ENCODE results near the gene IFNW1. TPM values are rescaled to one million over a fixed set of nuclear protein-coding genes. Genes with fewer than 3 reads are reported as not detected.

Gene IFNW1
- total RNA-seq, 1 experiment from 2014 or later: not detected

GRCh38 chr9:21165516-21165915, 23.9 kb upstream of the IFNW1 start:
- Histone ChIP-seq H3K27ac (no peak overlapping the region), H4K20me1 (ENCODE audit: insufficient read depth) (no peaks in the 10 kb centered on the region), H3K79me2 (ENCODE audit: low read depth) (no peaks in the 10 kb centered on the region), H3K4me3 (no peak overlapping the region), H3K4me2 (no peak overlapping the region), H3K27me3 (ENCODE audit: insufficient read depth, low read depth) (no peaks in the 10 kb centered on the region), H3K4me1 (replicated peaks; ENCODE audit: insufficient read depth) (no peaks in the 10 kb centered on the region), H3K9me2 (ENCODE audit: insufficient read depth) (no peaks in the 10 kb centered on the region), H3K9me3 (ENCODE audit: insufficient read depth, low read depth) (no peaks in the 10 kb centered on the region), H2AFZ (no peak overlapping the region), H3F3A (ENCODE audit: insufficient read depth, low read depth) (no peaks in the 10 kb centered on the region), H3K36me3 (ENCODE audit: low read depth) (no peaks in the 10 kb centered on the region)
- ChIA-PET CTCF (no interaction called here), POLR2A (ENCODE audit: unreplicated experiment) (no interaction called here)
- intact Hi-C loops (cut with micrococcal nuclease; ENCODE audit: unreplicated experiment): no loop called here
- no peak for TF ChIP-seq EZH2 (IDR thresholded peaks at IDR 0.05; ENCODE audit: low read depth)
- TF ChIP-seq CTCF (conservative IDR thresholded peaks at IDR 0.05): no peak
- DNase-seq: no peak
- no TSS peak for BruUV-seq (replicated peaks)

- Histone ChIP-seq H3F3A (ENCODE audit: insufficient read depth, low read depth) (no peaks in the 10 kb centered on the region), H3K9me2 (ENCODE audit: insufficient read depth) (no peaks in the 10 kb centered on the region), H3K27ac (no peak overlapping the region), H2AFZ (no peak overlapping the region), H4K20me1 (ENCODE audit: insufficient read depth) (no peaks in the 10 kb centered on the region), H3K4me2 (no peak overlapping the region), H3K79me2 (ENCODE audit: low read depth) (no peaks in the 10 kb centered on the region), H3K9me3 (ENCODE audit: insufficient read depth, low read depth) (no peaks in the 10 kb centered on the region), H3K36me3 (ENCODE audit: low read depth) (no peaks in the 10 kb centered on the region), H3K27me3 (ENCODE audit: insufficient read depth, low read depth) (no peaks in the 10 kb centered on the region), H3K4me3 (no peak overlapping the region), H3K4me1 (replicated peaks; ENCODE audit: insufficient read depth) (no peaks in the 10 kb centered on the region)
- POLR2A ChIA-PET (ENCODE audit: unreplicated experiment): no interaction called here
- intact Hi-C loops (cut with micrococcal nuclease; ENCODE audit: unreplicated experiment): no loop called here
- CTCF ChIA-PET: no interaction called here
- no TSS peak for BruUV-seq (replicated peaks)
- no peak for DNase-seq
- TF ChIP-seq CTCF (conservative IDR thresholded peaks at IDR 0.05) (no peak), EZH2 (IDR thresholded peaks at IDR 0.05; ENCODE audit: low read depth) (no peak)
These were observed 18.5 kb upstream of the IFNW1 start for GRCh38 chr9:21160178-21160577.

GRCh38 chr9:21155501-21155900, 13.9 kb upstream of the IFNW1 start:
- ChIA-PET POLR2A (ENCODE audit: unreplicated experiment) (no interaction called here), CTCF (no interaction called here)
- Histone ChIP-seq H3K4me2 (no peak overlapping the region), H2AFZ (no peak overlapping the region), H3K79me2 (ENCODE audit: low read depth) (no peaks in the 10 kb centered on the region), H3K9me2 (ENCODE audit: insufficient read depth) (no peaks in the 10 kb centered on the region), H4K20me1 (ENCODE audit: insufficient read depth) (no peaks in the 10 kb centered on the region), H3K36me3 (ENCODE audit: low read depth) (no peaks in the 10 kb centered on the region), H3K4me3 (no peak overlapping the region), H3K9me3 (ENCODE audit: insufficient read depth, low read depth) (no peaks in the 10 kb centered on the region), H3K27ac (no peak overlapping the region), H3F3A (ENCODE audit: insufficient read depth, low read depth) (no peaks in the 10 kb centered on the region), H3K4me1 (replicated peaks; ENCODE audit: insufficient read depth) (no peaks in the 10 kb centered on the region), H3K27me3 (ENCODE audit: insufficient read depth, low read depth) (no peaks in the 10 kb centered on the region)
- BruUV-seq (replicated peaks): no TSS peak
- TF ChIP-seq EZH2 (IDR thresholded peaks at IDR 0.05; ENCODE audit: low read depth) (no peak), CTCF (conservative IDR thresholded peaks at IDR 0.05) (no peak)
- no peak for DNase-seq
- intact Hi-C loops (cut with micrococcal nuclease; ENCODE audit: unreplicated experiment): loop anchor here (5.0 kb wide), 1 partner anchor 1228 kb away; no protein-coding TSS in a partner anchor
